NCI-H128 (cell line): ENCODE results near the gene ARRB1.
"Not testable (repeated sequence)": the region's sequence is repeated elsewhere in the genome, so short reads cannot be mapped to it uniquely, and the experiment has no call there.

Source experiments
- DNase-seq: peaks from one replicate; lab custom pipeline; 2025; ENCODE audit not compliant: unreplicated experiment; lab: John Stamatoyannopoulos, UW

Gene ARRB1

GRCh38 chr11:75277211-75277805 is 74.2 kb downstream of the ARRB1 start:
- DNase-seq, result no peak

- DNase-seq, result peak; percentile 95
Observed at GRCh38 chr11:75276686-75277085, 74.8 kb downstream of the ARRB1 start.

GRCh38 chr11:75276186-75276585 is 75.3 kb downstream of the ARRB1 start:
- no peak for DNase-seq

DNA sequence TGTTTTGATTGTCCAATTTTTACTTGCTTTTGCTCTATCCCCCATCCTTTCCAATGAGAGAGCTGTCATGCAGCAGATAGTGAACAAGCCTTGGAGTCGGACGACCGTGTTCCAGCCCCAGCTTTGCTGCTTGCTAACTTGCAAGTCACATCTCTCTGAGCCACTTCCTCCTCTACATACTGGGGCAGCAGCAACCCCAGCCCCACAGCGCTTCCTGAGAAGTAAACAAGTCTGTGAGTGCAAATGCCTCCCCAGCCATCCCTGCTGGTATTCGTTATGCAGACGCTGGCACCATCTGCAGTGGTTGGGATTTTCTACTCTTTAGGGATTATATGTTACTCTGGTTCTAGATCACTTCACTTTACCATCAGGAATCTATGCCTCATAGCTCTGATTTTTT is 75.9 kb downstream of the ARRB1 start:
- no peak for DNase-seq

GRCh38 chr11:75274716-75275115 is 76.7 kb downstream of the ARRB1 start:
- DNase-seq, result not testable (repeated sequence)

- no peak for DNase-seq
Observed at GRCh38 chr11:75273411-75274391, 77.8 kb downstream of the ARRB1 start.

- DNase-seq, result no peak
Observed at GRCh38 chr11:75272821-75273301, 78.6 kb downstream of the ARRB1 start.

DNA sequence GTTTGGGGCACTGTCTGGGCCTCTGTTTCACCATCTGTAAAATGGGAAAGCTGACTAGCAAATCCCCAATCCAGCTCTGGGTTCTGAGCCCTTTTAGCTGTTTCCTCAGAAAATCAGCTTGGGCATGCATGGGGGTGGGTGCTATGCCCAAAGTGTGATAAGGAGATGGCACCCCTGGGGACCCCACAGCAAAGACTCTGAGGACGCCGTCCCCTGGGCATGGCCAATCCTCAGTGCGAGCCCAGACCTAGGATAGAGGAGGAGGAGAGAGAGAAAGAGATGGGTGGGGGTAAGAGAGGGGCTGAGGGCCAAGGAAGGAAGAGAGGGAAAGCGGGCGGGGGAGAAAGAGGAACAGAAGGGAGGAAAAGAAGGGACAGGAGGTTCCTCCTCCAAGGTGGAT is 79.1 kb downstream of the ARRB1 start:
- DNase-seq, result no peak

DNA sequence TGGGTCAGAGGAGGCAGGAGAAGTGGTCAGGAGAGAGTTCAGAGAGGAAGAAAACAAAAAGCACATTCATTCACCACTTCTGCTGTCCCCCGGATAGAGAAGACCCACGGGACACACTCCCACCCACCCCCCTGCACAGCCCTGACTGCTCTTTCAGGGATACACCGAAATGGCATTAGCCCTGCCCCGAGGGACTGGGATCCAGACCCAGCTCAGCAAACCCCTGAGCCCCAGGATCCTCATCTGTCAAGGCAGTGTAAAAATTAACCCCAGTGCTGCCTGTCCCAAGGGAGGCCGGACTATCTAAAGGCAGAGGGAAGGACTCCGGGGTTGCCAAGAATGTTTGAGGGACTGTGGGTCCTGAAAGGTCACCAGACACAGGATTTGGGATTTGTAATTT is 79.7 kb downstream of the ARRB1 start:
- DNase-seq, result no peak

GRCh38 chr11:75270896-75271418 is 80.5 kb downstream of the ARRB1 start:
- no peak for DNase-seq

GRCh38 chr11:75269896-75270295 is 81.6 kb downstream of the ARRB1 start:
- DNase-seq, result no peak

DNA sequence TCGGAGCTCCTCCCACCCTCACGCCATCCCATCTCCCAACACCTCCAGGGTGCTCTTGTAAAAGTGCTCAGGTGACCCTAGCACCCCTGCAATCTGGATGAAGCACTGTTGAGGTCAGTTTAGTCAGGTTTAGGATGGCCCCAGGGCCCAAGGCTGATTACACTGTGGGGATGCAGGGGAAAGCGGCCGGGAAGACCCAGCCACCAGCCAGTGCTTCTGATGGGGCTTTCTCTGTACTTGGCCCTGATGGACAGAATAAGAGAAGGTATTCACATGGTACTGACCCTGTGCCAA is 82.1 kb downstream of the ARRB1 start:
- DNase-seq, result no peak

- no peak for DNase-seq
Observed at GRCh38 chr11:75268626-75269366, 82.7 kb downstream of the ARRB1 start.

DNA sequence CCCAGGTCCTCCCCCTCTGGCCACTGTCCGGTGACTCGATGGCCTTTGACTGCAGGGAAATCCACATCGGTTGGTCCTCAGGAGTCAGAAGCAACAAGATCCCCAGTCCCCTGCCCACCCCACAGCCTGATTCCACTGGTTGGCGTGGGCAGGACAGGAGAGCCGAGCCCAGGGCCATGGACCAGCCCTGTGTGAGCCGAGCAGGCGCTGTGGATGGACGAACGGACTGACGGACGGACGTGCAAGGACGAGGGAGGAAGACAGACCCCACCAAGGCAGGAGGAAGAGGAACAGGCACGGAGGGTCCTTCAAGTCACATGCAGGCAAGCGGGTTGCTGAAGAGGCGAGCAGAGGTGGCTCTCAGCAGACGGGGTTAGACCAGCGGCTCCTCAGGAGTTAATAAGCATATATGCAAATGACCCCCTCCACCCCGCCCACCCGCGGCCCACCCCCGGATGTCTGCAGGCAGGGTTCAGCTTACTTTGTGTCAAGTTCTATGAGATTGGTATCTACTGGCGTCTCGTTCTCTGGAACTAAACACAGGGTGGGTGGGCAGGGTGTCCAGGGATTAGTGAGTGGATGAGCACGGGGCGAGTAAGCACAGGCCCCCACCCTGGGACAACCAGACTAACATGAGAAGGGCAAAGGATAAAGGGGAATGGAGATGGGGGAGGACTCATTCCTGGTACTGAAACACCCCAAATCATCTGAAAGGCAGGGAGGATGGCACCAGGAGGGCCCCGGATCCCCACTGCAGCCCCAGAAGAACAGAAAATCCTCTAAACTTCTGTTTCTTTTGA is 84.1 kb downstream of the ARRB1 start:
- no peak for DNase-seq

DNA sequence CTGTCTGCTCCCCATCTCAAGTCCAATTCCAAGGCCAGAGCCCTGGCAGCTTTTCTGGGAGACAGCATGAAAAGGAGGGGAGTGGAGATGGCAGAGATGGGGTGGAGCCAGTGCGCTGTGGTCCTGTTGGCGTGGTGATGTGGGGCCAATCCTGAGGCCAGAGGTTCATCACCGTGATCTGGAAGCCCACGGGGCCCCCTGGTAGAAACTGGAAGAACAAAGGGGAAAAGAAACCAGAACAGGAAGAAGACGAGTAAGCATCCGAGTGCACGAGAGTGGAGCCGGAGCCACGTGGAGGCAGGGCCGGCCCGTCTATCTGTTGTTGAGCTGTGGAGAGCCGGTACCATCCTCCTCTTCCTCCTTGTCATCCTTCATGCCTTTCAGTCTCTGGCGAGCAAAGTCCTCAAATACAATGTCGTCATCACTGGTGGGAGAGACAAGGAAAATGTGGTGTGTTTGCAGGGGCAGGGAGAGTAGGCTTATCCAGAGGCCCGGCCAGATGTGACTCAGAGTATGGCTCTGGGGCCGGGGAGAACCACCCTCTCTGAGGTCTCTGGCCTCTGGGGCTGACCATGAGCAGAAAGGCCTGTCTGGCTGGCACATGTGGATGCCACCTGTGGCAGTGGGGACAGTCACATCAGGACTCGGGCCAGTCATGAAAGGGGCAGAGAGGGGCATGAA is 85.5 kb downstream of the ARRB1 start:
- no peak for DNase-seq

GRCh38 chr11:75264971-75265370 is 86.5 kb downstream of the ARRB1 start:
- DNase-seq, result no peak

DNA sequence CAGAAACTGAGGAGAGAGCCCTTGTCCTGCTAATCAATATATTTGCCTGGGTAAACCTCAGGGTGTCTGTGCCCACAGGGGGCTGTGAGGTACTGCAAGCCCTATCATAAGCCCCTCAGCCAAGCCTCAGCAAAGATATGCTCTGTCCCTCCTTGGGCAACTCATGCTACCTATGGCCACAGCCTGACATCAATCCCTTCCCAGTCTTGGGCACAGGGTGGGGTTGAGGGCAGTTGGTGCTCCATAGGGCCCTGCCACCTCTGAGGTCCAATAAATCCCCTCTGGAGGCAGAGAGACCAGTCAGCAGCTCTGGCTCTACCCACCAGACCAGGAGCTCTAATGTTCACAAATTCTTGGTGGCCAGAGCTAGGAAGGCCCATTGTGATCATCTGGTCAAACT is 87.1 kb downstream of the ARRB1 start:
- no peak for DNase-seq

DNA sequence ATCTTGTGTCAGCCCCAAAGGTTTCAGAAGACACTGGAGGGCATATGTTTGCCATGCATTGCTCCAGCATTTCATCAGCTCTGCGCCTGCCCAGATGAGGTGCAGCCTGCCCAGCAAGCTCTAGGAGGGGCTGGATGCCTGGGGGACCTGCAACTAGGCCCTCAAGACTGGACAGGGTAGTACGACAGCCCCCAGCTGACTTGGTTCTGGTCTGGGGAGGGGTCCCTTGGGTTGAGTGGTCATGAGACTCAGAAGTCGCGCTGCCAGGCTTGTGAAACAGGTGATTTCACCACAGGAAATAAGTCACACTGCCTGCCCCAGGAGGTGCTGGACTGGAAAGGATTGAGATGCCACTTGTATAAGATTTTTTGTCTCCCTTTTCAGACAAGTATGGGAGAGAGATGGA is 87.5 kb downstream of the ARRB1 start:
- no peak for DNase-seq

DNA sequence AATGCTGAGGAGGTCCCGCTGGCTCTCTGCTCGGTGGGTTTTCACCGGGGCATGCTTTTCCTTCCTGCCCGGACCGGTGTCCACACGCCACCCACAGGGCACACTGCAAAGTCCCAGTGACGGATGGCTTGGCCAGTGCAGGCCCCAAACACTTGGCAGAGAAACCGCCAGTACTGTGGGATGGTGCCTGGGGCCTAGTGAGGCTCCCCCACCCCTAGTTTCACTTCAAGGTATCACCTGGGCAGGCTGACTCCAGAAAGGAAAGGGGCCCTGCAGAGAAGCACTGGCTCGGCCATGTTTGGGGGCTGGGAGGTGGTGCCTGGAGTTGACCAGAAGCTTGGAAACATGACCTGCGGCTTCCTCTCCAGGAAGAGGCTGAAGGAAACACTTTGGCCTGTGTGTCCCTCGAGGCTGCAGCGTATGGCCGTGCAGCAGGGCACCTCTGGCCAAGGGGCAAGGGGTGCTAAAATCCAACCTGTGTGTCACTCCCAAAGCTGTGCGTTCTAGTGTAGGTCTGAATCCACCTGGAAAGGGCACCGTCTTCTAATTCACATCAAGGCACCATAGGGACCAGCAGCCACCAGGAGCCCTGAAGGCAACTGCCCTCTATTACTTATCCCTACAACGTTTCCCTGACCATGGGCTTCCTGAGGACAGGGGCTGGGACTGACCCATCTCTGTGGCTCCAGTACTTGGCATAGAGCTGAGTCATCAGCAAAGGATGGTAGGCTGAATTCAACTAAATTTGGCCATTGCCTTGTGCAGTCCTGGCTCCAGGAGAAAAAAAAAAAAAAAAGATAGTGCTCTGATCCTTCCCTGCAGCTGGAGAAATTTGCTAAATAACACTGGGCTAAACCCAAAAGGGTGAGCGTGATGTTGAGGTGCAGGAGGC is 88.3 kb downstream of the ARRB1 start:
- DNase-seq, result no peak
